DMS 273 (cell line): ENCODE measurements around the gene MFSD1.

Source experiments
- DNase-seq: peaks from one replicate; lab custom pipeline; 2025; ENCODE audit not compliant: unreplicated experiment; lab: John Stamatoyannopoulos, UW

MFSD1 gene

DNA sequence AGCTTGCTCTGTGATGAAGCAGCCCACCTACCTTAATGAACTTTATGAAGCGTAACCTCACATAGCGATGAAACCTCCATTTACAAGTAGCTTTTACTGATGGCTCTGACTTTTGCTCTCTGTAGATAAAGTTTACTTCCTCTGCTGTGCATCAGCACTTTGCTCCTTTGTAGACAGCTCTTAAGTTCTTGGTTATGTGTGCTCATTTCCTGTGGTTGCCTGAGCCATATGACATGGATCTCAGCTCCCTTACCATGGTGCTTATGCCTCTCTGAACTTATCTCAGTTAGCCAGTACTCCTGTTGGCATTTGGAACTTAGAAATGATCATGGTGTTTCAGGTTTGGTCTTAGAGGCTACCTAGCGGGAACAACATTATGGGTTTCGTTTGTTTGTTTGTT lies 7.8 kb downstream of the MFSD1 start:
- no peak for DNase-seq

DNA sequence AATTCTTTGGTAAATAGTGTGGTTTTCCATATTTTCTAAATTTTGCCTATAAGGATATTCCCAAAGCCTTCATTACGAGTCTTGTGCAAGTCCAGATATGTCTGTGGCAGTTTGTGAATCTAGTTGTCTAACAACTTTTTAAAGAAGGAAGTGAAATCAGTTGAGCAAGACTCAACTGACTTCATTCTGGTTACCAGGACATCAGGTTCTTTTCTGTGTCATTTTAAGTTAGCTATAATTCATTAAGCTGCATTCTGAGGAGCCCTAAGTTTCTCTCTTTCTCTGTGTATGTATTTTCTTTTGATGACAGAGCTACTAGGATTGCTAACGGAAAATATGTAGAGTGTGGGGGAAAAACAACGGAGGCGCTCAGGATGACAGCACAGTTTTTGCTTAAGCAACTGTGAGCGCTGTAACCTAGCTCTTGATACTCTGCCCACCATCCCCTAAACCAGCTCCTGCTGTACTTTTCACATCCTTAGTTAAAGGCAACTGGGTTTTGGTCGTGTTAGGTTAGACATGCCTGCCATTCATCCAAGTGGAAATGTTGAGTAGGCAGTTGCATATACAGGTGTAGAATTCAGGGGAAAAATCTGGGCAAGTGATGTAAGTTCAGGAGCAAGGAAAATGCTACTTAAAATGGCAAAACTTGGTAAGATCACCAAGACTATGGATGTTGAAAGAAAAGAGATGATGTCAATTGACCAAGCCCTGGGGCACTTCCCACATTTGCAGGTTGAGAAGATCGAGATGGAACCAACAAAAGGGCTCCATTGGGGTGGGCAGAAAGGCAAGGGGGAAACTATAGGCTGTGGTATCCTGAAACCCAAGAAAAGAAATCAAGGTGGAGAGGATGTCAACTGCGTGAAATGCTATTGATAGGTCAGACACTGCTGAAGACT lies 9.2 kb downstream of the MFSD1 start:
- DNase-seq: no peak

DNA sequence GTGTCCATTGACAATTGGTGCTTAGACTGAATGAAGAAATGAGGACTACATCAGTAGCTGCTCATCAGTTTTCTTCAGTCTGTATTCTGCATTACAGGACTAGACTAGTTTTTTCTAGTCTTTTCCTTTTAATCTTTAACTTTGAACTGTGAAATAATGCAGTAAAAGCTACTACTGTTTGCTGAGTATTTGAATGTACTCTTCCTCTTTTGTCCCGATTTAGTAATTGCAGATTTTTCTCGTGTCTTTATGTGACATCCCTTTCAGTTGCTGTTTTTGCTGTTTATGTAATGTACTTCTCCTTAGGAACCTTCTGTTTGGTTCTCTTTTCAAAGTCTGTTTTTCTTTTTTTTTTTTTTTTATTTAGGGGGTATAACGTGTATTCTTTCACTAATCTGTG lies 17.4 kb downstream of the MFSD1 start:
- no peak for DNase-seq

DNA sequence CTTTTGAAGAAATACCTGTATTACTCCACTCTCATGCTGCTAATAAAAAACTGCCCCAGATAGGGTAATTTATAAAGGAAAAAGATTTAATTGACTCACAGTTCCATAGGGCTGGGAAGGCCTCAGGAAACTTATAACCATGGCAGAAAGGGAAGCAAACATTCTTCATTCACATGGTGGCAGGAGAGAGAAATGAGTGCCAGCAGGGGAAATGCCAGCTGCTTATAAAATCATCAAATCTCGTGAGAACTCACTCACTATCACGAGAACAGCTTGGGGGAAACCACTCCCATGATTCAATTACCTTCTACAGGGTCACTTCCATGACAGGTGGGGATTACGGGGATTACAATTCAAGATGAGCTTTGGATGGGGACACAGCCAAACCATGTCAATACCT lies 18.7 kb downstream of the MFSD1 start:
- DNase-seq: no peak

DNA sequence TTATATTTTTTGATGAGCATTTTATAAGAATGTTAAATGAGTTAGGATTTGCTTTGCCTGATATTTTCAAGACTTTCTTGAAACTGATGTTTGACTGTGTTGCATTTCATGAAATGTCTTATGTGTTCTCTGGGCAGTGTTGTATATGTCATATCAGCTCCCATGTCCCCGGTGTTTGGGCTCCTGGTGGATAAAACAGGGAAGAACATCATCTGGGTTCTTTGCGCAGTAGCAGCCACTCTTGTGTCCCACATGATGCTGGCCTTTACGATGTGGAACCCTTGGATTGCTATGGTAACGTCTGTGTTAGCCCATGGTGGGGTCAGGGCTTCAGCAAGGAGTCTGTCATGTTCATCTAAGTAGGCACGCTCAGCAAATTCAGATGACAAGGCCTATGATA lies 20.0 kb downstream of the MFSD1 start:
- DNase-seq: no peak

DNA sequence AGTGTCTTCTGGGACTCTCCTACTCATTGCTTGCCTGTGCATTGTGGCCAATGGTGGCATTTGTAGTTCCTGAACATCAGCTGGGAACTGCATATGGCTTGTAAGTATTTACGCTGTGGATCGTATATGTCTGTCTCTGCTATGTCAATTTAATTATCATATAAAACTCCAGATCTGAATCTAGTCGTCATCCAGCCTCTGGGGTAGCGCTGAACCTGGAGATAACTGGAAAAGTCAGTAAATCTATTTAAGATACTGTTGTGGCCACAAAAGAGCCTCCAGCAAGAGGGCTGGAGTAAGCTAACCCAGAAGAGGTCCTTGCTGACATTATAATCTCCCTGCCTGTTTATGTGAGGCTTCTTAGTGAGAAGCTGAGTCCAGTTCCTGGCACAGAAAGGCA lies 21.6 kb downstream of the MFSD1 start:
- no peak for DNase-seq

DNA sequence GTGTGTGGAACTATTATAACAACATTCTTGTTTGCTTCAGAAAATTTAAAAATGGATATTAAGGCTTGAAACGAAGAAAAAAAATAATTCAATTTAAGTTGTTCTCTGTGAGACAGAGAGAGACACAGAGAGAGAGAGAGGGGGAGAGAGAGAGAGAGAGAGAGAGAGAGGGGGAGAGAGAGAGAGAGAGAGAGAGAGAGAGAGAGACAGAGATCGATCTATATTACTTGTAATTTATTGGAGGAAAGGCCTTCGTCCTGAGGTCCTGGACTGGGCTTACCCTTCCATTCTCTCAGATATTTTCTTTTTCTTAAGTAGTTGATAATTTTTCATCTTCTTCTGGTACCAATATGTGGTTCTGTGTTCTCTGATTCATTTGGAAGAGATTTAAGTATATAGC lies 25.9 kb downstream of the MFSD1 start:
- no peak for DNase-seq

DNA sequence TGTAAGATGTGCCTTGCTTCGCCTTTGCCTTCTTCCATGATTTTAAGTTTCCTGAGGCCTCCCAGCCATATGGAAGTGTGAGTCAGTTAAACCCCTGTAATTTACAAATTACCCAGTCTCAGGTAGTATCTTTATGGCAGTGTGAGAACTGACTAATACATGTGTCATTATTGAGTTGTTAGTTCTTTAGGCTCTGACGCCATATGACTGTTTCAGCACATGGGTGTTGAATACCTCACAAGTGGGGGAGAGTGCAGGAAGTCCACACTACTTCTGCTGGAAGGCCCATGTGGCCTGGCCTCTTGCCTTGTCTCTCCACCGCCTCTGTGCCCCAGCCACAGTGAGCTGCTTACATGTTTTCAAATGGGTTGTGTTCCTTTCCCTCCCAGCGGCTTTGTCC lies 28.5 kb downstream of the MFSD1 start:
- DNase-seq: no peak

DNA sequence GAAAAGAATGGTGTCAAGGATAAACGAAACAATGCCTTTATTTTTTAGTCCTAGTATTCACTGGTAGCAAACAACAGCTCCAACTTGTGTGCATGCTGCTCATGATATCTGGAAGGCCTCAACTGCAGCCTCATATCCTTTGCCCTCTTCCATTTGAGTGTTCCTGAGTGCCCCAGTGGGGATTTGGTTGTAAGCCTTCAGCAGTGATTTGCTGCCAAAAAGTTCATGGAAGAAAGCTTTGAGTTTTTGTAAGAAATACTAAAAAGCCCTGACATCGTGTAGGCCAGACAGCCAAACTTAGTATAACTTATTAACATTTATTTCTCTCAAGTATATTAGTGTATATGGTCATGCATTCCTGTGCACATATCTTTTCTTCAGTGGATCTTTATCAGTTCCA lies 30.0 kb downstream of the MFSD1 start:
- DNase-seq: no peak

DNA sequence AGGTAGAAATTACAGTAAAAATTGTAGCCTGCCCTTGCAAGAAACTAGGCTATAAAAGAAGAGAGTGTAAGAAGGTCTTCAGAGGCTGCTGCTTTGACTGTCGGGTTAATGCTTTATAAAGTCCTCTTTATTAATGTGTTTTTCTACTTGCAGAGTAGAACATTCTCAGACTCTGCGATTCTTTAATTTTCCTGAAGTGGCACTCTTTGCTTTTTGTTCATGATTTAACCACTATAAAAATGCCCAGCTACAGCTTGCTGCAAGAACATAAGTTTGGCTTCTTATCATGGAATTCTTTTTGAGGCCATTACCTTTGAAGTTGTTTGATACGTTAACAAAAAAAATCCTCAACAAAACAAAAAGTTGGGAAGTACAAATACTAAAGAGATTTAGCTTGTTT lies 33.8 kb downstream of the MFSD1 start:
- no peak for DNase-seq

DNA sequence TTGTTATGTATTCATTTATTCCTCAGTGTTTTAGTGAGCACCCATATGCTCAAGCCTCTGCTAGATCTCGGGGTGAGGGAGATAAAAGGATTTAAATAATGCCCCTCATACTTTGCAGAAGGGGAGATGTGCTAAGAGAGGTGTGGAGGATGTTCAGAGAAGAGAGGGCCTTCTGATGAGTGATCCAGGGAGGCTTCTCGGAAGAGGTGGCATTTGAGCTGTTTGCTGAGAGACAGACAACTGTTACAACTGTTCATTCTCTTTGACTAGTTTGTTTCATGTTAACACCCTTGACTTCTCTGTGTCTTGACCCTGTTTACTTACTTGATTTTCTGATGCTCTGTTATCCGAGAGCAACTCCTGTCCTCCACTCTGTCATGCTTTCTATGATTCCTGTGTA lies 34.5 kb downstream of the MFSD1 start:
- DNase-seq: no peak

DNA sequence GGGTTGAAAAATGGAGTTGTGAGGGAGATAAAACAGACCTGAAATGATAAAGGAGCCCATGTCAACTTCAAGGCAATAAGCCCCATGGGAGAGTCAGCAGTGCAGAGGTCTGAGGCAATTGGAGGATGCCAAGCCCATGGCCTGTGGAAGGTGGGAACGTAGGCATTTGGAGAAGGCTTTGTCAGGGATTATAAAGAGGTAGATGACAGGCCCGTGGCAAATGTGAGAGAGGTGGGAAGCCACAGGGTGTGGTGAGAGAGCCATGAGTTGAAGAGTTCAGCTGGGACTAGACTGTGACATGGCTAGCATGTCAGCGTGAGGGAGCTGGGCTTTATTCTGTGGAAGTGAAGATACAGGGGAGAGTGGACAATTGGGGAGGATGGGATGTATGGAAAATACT lies 35.4 kb downstream of the MFSD1 start:
- no peak for DNase-seq

DNA sequence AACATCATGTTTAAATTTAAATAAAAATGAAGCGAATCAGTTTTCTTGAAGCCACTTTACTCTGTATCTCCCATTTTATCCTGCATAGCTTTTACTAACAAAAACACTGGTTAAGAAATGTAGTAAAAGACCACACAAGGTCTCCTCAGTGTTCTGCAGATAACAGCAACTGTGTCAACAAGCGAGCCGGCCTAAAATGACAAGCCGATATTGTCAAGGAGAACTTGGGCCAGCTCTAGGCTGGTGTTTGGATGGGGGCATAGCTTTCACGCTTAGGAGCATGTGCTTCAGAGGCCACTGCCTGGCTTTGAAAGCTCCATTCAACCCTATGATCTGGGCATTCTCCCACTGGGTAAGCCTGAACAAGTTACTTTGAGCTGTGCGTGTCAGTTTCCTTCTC lies 38.1 kb downstream of the MFSD1 start:
- no peak for DNase-seq

DNA sequence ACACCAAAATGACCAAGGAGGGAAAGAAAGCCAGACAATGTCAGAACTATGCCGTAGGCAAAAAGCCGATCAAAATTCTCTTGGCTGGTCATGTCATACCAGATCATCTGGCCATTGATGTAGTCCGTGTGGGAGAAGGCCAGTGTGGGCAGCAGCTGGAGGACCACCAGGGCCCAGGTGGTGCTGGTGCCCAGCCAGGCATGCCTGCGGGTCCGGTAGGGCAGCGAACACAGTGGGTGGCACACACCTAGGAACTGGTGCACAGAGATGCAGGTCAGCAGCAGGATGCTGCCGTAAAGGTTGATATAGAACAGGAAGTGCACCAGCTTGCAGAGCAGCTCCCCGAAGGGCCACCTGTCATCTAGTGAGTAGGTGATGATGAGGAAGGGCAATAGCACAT lies 39.5 kb downstream of the MFSD1 start:
- DNase-seq: no peak

DNA sequence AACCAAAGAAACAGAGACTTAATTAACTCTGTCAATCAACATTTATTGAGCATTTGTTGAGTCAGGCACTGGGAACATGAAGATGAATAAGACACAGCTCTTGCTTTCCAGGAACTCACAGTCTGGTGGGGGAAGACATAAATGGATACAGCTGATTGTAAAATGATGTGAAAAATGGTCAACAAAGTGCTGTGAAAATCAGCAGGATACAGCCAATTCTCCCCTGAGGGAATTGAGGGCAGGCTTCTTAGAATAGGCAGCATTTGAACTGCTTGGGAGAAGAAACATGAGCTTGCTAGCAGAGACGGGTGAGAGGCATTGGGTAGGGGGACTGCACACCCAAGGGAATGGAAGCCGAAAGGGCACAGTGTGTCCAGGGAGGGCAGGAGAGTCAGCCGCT lies 41.1 kb downstream of the MFSD1 start:
- DNase-seq: no peak

DNA sequence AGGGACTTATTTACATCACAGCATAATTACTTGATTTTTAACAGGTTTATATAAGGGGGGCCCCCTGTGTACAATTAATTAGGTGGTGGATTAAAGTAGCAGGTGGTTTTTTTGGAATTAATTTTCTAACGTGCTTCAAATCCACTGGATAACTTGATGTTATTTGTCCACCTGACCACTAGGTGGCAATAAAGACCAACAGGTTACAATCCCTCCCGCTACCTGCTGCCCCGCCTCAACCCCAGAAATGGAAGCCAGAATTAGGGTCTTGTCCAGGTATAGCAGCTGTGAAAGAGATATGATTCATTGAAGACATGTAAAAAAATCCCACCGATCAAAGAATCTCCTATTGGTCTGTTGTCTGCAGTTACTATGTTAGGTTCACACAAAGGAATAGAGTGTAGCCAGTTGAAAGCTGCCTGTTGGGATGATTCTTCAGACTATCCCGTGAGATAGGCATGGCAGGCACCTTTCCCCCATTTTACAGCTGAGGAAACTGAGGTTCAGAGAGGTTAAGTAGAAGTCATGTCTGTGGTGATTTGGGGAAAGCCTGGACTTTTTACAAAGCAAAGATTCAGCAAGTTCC lies 44.0 kb downstream of the MFSD1 start:
- DNase-seq: peak; percentile 76

DNA sequence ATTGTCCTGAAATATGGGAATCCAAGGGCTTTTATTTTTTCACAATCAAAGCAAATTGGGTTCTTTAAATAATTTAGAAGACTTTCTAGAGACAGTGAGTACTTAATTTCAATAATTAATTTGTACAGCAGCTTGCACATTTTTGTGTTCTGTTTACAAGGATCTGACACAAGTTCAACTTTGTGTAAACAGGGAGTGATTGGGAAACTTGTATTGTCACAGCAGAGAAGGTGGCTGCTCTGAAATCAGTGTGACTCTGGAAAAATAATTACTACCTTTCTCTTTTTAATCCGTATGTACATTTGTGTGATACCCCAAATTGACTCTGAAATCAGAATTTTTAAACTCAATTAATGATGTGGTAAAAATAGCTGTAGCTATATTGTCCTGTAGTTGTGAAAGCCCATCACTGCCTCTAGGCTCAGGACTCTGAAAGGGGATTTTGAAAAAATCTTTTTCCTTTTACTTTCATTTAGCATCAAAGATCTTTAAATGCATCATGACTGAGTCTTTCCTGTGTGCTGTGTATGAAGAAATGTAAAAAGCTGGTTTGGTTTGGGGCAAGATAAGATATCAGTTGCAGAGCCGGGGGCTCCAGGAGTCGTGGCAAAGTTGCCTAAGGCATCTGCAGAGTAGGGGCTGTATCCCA lies 45.1 kb downstream of the MFSD1 start:
- DNase-seq: no peak

DNA sequence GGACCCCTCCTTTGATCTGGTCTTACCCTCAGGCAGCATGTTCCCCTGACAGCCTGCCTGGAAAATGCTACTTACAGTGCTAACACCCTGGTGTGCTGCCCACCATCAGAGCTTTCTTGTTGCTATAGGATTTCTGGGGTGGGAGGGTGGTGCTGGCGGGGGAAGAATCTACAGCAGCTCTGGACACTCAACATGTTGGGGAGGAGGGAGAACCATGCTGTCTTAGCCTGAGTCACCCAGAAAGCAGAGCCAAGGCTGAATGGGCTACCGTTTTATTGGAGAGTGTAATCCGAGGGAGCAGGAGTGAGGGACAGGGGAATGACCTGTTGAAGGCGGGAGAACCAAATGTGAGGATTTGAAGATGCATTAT lies 45.6 kb downstream of the MFSD1 start:
- DNase-seq: no peak

DNA sequence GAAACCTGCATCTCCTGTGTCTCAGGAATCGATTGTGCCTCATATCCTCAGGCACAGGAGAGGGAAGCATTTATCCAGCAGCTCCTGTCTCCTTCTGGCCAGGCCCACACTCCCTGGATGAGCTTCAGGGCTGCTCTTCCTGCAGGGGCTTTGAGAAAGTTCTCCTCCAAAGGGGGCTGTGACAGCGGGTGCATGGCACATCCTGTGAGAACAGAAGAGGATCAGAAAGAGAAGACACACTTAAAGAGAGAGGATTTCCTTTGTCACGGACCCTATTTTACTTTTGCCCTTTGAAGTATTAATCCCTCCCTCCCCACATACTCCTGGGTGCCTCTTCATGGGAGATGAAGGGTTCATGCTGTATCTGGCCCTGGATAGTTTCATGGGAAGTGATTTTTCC lies 46.0 kb downstream of the MFSD1 start:
- no peak for DNase-seq

DNA sequence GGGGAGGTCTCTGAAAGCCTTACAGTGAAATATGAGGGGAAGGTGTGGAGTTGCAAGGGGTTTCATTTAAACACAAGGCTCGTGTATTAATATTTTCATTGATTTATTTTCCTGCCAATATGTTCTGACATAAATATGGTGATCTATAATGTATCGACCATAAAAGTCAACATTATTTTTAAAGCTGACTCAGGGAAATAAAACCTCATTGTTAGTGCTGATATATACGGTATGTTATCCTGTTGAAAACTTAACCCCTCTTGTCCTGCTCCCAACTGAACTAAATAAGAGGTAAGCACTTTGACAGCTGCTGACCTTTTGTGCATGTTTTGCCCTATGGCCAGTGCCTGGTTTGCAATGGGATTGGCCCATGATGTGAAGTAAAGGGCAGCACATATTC lies 47.9 kb downstream of the MFSD1 start:
- no peak for DNase-seq

DNA sequence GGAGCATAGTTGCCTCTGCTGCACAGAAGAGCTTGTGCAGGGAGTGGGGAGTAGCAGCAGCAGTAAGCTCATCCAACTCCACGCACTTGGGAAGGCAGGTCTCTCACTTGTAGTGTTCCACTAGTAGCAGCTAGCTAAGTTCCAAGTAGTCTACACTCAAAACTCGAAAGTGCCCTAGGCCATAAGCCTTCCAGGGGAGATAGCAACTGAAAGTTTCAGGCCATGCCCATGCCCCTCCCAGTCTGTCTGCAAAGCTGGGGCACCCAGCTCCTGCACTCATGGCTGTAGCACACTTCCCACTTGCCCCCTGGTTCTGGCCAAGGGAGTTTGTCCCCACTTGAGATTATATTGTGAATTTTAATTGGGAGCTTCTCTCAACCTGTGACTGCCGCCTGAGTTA lies 57.5 kb downstream of the MFSD1 start:
- DNase-seq: no peak

DNA sequence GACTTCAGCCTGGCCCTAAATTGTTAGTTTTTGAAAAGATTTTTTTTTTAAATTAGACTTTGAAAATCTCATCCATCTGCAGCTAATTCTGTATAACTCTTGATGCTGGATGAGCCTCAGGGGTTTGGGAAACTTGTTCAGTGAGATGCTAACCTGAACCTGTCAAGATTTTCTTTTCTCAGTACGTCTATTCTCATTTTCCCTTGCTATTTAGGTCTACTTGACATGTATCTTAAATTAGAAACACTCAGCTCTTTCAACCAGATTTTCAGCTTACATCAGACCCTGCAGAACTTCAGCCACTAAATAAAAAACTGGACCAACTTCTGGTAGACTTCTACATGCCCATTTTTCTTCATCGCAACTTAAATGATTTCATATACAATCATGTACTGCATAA lies 61.4 kb downstream of the MFSD1 start:
- DNase-seq: no peak
